Body of pancreas (tissue), 4 donors: ENCODE measurements around the gene OSBP2.

ENCODE experiments used
- POLR2A ChIP-seq, 3 donors: fragments of 450-650 bp; IDR thresholded peaks; one replicate each; pipeline ENCODE4 v1.6.1; 2016; ENCODE audit warnings: antibody characterized with exemption in 3 of 3, mild to moderate bottlenecking in 2 of 3
- TF ChIP-seq, protein P1 (sequence below), 7 experiments: fragments of 450-650 bp in 4 of 7; fragments of 200-600 bp in 3 of 7; sonication (generic) in 3 of 7; IDR thresholded peaks; one replicate each; pipeline ENCODE4 v1.5.1; 2016 to 2019; ENCODE audit warnings: antibody characterized with exemption in 7 of 7

DNA sequence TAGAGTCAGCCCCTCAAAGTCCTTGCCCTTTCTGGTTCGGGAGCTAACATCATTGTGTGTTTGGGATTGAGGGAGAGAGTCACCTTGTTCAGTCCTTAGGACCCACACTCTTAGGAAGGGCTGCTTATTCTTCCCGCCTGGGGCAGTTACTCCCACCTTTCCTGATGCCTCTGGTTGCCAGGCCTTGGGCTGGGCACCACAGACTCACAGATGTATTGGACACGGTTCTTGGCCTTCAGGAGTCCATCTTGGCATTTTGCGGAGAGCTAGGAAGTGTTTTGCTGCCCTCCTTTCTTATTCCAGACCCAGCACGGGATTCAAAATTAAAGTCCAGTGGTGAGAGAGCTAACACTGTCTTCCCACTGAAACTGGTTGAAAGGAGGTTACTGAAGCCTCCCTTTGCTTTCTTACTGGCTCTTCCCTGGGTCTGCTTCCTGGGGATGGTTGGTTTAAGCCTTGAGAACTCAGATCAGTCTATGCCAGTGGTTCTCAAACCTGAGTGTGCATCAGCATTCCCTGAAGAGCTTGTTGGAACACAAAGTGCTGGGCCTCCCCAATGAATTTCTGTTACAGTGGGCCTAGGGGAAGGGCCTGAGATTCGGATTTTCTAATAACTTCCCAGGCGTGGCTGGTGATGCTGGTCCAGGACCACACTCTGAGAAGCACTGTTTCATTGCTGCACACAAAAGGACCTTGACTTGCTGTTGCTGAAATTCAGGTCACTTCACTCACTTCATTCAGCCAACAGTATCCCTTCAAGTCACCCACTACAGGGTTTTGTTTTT is 1.4 kb downstream of the OSBP2 start:
- TF ChIP-seq POLR2A (IDR thresholded peaks at IDR 0.05): no peak
- TF ChIP-seq, protein P1, sequence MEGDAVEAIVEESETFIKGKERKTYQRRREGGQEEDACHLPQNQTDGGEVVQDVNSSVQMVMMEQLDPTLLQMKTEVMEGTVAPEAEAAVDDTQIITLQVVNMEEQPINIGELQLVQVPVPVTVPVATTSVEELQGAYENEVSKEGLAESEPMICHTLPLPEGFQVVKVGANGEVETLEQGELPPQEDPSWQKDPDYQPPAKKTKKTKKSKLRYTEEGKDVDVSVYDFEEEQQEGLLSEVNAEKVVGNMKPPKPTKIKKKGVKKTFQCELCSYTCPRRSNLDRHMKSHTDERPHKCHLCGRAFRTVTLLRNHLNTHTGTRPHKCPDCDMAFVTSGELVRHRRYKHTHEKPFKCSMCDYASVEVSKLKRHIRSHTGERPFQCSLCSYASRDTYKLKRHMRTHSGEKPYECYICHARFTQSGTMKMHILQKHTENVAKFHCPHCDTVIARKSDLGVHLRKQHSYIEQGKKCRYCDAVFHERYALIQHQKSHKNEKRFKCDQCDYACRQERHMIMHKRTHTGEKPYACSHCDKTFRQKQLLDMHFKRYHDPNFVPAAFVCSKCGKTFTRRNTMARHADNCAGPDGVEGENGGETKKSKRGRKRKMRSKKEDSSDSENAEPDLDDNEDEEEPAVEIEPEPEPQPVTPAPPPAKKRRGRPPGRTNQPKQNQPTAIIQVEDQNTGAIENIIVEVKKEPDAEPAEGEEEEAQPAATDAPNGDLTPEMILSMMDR (IDR thresholded peaks at IDR 0.05): no peak
